D721Med (cell line): ENCODE results near the gene STRA6.

Source experiments
- DNase-seq: peaks from one replicate; pipeline ENCODE4 v3.0.0; 2011; ENCODE audit warnings: low spot score; ENCODE audit not compliant: insufficient read length
- FAIRE-seq: peaks from 2 replicates; lab custom pipeline; 2011; peaks lifted over from hg19 to GRCh38; lab: Jason Lieb, UNC
- CTCF ChIP-seq: IDR thresholded peaks from 2 replicates; pipeline ENCODE4 v1.5.1; 2012; ENCODE audit warnings: mild to moderate bottlenecking, control low read depth; ENCODE audit not compliant: insufficient read depth; ENCODE audit errors: missing control alignments

STRA6 gene

GRCh38 chr15:74234598-74234875 lies 31.9 kb upstream of the STRA6 start:
- FAIRE-seq (no peak), DNase-seq (no peak)
- TF ChIP-seq CTCF, result no peak

- no peak for DNase-seq
- FAIRE-seq, result no peak
- TF ChIP-seq CTCF, result no peak
These were observed 31.4 kb upstream of the STRA6 start for GRCh38 chr15:74233851-74234597.

- no peak for TF ChIP-seq CTCF
- FAIRE-seq, result no peak
- no peak for DNase-seq
These were observed 30.8 kb upstream of the STRA6 start for GRCh38 chr15:74233373-74233772.

GRCh38 chr15:74231475-74231874 lies 28.9 kb upstream of the STRA6 start:
- FAIRE-seq, result no peak
- no peak for TF ChIP-seq CTCF

GRCh38 chr15:74229686-74230085 lies 27.1 kb upstream of the STRA6 start:
- FAIRE-seq (no peak), DNase-seq (no peak)
- TF ChIP-seq CTCF, result no peak

More at GRCh38 chr15:74231475-74231874, 28.9 kb upstream of the STRA6 start:
- no peak for DNase-seq

- no peak for TF ChIP-seq CTCF
- DNase-seq (peak; percentile 93), FAIRE-seq (no peak)
These were observed 26.1 kb upstream of the STRA6 start for GRCh38 chr15:74228723-74229081.

- no peak for FAIRE-seq
- no peak for DNase-seq
- no peak for TF ChIP-seq CTCF
These were observed 25.6 kb upstream of the STRA6 start for GRCh38 chr15:74227968-74228722.
